WI38 (cell line): Measurements from ENCODE around the gene ZNF680.

ENCODE experiments used
- H3K4me3 ChIP-seq: 2 replicates; pipeline ENCODE4 v1.5.1; 2011; ENCODE audit warnings: low read depth, mild to moderate bottlenecking, control low read depth, low read length
- TF ChIP-seq, protein P1 (sequence below): IDR thresholded peaks from 2 replicates; pipeline ENCODE4 v1.5.1; 2012; ENCODE audit warnings: low read depth, mild to moderate bottlenecking, control low read depth, low read length

ZNF680 gene

GRCh38 chr7:64602518-64602917 lies 39.6 kb upstream of the ZNF680 start:
- TF ChIP-seq, protein P1, sequence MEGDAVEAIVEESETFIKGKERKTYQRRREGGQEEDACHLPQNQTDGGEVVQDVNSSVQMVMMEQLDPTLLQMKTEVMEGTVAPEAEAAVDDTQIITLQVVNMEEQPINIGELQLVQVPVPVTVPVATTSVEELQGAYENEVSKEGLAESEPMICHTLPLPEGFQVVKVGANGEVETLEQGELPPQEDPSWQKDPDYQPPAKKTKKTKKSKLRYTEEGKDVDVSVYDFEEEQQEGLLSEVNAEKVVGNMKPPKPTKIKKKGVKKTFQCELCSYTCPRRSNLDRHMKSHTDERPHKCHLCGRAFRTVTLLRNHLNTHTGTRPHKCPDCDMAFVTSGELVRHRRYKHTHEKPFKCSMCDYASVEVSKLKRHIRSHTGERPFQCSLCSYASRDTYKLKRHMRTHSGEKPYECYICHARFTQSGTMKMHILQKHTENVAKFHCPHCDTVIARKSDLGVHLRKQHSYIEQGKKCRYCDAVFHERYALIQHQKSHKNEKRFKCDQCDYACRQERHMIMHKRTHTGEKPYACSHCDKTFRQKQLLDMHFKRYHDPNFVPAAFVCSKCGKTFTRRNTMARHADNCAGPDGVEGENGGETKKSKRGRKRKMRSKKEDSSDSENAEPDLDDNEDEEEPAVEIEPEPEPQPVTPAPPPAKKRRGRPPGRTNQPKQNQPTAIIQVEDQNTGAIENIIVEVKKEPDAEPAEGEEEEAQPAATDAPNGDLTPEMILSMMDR = no peak
- H3K4me3 ChIP-seq = no peak overlapping the region

- TF ChIP-seq, protein P1 = no peak
Measured at GRCh38 chr7:64602086-64602485, 39.2 kb upstream of the ZNF680 start.

DNA sequence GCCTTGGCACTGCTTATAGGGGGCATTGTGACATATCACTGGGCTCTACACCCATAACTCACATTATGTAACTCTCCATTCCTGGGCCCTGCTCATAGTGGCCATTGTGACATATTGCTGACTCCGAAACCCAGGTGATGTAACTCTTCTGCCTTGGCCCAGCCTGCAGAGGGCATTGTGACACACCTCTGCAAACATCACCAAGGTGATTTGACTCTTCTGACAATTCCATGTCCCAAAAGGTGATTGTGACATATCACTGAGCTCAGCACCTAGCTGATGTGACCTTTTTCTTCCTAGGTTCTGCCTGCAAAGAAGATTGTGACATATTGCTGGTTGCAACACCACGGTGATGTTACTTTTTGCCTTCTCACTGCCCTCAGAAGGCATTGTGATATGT lies 36.5 kb upstream of the ZNF680 start:
- TF ChIP-seq, protein P1 = no peak
- no peak overlapping the region for H3K4me3 ChIP-seq

More at GRCh38 chr7:64602086-64602485, 39.2 kb upstream of the ZNF680 start:
- no peak overlapping the region for H3K4me3 ChIP-seq

GRCh38 chr7:64590971-64591370 lies 28.1 kb upstream of the ZNF680 start:
- TF ChIP-seq, protein P1 = no peak
- no peak overlapping the region for H3K4me3 ChIP-seq

DNA sequence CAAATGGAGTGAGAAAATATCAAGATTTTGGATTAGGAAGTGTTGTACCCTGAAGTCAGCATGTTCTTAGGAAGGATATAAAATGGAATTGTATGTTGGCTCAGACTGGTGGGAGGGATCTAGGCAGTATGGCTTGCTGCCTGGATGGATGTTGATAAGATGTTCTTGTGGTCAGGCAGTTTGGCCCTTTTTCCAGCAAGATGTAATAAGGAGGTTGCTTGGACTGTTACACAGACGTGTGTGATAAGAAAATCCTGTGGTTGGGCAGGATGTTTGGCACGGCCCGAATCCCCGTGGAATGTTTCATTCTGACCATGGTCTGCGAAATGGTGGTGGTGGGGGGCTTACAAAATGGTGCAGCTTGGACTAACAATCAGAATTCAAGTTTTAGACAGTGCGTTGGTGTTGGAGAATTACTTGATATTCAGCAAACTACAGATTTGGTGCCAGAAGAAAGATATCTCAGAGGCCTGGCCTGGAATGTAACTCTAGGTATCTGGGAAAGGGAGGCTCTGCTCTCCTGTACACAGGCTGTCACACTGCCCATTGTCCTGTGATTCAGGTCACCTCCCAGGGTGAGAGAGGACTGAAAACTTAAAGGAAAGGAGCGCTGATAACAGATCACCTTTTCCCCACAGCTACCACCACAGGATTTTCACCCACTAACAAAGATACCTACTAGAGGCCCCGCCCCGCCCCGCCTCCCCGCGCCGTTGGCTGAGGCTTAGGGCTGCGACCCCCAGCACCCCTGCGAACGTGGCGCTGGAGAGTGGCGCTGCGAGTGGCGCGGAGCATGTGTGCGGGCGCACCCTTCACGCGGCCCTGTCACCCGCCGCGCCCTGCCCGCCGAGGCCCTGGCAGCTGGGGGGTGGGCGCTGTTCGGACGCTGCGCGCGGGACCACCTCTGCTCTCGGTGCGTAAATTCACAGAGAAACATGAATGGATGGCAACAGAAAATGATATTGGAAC lies 19.3 kb upstream of the ZNF680 start:
- TF ChIP-seq, protein P1 = no peak
- no peak overlapping the region for H3K4me3 ChIP-seq

- TF ChIP-seq, protein P1 = no peak
- no peak overlapping the region for H3K4me3 ChIP-seq
Measured at GRCh38 chr7:64581391-64581790, 18.5 kb upstream of the ZNF680 start.

GRCh38 chr7:64574540-64575099 lies 11.7 kb upstream of the ZNF680 start:
- TF ChIP-seq, protein P1 = no peak
- H3K4me3 ChIP-seq = peak overlapping the region; percentile 9; the same call in 1 of the 2 replicates

GRCh38 chr7:64570284-64570605 lies 7.4 kb upstream of the ZNF680 start:
- peak overlapping the region; percentile 40; the same call in 1 of the 2 replicates for H3K4me3 ChIP-seq
